GM19351 (cell line): Measurements from ENCODE around the gene ANO6.

ENCODE experiments used
- ATAC-seq: cut with Tn5 transposase; IDR thresholded peaks from one replicate; pipeline ENCODE4 v1.9.1; 2021; ENCODE audit warnings: mild to moderate bottlenecking, moderate library complexity; ENCODE audit not compliant: unreplicated experiment

Gene ANO6

DNA sequence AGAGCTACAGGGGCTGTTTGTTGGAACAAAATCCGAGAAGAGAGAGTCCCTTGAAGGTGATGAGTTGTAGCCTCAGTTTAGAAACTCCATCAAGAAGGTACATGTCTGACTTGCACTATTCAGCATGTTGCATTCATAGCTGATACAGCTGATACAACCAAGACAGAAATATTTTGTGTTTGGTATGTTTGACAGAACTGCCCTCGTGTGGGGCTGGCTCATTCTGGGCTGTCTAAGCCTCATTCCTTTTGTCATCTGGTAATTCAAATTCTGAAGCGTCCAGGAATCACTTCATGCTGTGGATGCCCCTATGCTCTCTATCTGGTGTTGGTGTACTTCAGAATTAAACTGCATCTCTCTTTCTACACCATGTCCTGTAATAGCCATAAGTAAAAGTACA, 126.3 kb downstream of the ANO6 start:
- ATAC-seq: no peak

DNA sequence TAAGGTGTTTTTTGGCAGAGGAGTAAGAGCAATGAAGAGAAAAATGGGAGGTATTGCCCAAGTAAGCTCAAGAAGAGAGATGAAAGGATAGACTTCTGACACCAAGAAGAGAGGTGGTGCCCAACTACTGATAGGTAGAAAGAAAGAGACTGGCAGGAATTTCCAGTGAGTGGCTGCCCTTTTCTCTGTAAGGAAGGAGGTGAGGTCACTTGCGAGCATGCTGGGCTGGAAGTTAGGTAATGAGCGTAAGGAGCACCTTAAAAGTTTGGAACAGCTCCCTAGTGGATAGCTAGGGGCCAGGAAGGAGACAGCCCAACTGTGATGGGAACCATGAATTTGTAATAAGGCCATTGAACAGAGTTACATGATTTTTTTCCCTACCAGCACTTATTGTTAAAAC, 127.0 kb downstream of the ANO6 start:
- no peak for ATAC-seq

DNA sequence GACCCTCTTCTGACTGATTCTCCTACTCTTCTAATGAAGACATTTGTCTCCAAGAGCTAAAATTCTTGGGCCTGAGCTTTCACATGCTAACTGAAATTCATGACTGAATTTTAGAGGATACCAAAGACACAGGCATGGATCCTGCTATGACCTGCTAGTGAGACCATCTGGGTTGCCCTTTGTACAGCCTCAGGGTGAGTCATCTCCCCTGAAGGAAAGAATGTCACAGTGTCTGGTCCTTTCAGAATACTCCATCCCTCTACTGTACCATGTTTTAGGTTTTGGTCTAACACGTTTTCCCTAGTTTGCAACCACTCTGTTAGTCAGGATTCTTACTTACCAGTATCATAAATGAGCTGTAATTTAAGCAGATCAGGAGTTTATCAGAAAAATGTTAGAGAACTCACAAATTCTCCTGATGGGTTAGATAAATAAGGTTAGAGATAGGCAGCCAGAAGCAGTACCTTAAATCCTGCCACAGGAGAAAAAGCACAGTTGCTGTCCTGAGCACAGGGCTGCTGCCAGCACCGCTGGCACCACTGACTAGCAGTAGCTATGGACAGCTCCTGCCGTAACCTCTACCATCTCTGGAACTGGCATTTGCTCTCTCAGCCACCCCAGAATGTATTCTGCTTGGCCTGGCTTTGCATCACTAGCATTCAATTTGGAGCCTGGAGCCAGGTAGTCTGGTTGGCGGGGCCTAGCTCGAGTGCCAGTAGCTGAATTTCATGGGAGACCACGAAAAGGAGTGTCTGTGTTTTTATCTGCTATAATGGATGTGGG, 127.6 kb downstream of the ANO6 start:
- ATAC-seq: no peak

DNA sequence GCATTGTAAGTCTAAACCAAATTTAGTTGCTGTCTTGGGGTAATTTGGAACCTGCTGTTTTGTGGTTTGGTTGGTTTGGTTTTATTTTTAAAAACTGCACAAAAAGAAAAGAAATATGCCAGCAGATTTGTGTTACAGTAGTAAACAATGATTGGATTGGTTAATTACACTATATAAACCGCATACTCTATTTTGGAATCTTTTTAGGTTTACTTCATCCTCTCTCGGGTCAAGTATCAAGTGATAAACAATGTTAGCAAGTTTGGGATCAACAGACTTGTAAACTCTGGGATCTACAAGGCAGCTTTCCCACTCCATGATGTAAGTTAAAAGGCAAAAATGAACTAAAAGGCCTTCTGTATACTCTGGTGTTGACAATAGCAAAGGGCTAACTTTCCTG, 132.4 kb downstream of the ANO6 start:
- ATAC-seq: no peak

DNA sequence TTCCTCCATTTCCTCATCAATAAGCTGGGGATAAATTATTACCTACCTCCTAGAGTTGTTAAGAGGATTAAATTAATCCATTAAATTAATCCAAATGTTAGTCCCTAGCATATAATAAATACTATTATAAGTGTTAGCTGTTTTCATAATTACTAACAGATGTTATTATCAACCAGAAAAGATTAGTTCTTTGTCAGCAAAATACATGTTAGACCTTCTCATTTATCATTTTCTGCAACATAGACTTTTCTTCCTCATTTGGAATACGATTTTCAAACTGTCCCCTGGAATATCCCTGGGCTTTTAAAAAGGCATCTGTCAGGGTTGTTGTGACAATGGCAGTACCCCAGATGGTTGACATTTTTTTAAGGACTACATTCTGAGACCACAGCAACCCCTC, 133.1 kb downstream of the ANO6 start:
- ATAC-seq: no peak

DNA sequence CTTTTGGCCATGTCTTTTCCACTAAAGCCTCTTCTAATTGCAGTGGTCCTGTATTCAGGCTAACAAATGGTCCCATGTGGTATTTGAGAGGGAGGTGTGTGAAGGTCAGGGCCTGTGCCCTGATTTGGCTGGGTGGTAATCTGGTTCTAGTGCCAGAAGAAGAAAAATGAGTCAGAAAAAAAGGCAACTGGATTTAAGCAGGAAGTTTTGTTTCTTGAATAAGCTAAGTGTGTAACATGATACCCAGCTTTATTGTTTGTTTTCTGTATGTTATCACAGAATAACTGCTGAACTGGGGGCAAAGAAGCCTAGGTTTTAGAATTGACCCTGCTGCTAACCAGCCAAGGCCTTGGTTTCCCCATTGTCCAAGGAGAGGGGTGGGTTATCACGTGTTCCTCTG, 134.0 kb downstream of the ANO6 start:
- no peak for ATAC-seq

DNA sequence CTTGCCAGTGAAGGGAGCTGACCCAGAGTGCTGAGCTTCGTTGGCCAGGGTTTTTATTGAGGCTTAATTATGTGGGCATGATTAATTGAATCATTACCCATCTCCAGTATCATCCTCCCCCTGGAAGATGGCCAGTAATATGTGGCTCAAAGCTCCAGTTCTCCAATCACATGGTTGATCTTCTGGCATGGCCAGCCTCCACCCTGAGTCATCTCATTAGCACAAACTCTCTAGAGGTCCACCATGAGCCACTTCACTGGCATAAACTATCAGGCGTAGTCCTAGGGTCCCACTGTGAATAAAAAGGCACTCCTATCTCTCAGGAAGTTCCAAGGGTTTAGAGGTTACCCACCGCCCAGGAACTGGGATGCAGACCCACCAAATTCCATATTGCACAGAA, 135.0 kb downstream of the ANO6 start:
- no peak for ATAC-seq

DNA sequence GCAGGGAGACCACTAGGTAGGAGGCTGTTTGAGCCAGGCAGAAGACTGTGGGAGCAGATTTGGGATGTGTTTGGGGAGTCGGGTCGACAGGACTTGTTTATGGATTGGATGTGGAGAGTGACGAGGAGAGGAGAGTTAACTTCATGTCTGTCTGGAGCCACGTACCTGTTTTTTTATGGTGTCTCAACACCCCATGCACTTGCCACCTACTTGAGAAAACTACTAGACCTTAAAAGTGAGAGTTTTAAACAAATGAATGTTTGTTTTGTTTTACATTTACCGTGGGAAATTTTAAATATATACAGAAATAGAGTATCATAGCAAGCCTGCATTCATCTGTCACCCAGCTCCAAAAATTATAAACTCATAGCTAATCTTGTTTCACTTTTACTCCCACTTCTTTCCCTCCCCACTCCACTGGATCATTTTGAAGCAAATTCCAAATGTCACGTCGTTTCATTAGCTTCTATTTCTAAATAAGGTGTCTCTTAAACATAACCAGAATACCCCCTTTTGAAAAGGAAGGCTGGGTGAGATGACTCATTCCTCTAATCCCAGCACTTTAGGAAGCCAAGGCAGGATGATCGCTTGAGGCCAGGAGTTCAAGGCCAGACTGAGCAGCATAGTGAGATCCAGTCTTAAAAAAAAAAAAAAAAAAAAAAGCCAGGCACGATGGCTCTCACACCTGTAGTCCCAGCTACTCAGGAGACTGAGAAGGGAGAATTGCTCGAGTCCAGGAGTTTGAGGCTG, 136.2 kb downstream of the ANO6 start:
- no peak for ATAC-seq

DNA sequence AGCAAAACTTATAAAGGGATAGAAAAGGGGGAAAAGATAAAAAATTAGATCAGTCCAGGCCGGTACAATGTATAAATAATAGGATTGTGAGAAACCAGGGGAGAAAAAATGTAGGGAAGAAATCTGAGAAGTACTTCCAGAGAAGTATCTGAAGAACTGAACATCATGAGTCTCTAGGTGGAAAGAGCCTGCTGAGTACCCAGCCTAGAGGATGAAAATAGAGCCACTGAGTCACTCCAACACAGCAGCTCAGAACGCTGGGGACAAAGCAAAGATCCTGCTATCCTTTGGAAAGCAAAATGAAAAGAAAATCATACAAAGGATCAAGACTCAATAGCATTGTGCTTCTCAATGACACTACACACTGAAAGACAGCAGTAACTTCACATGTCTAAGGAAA, 138.0 kb downstream of the ANO6 start:
- ATAC-seq: no peak

DNA sequence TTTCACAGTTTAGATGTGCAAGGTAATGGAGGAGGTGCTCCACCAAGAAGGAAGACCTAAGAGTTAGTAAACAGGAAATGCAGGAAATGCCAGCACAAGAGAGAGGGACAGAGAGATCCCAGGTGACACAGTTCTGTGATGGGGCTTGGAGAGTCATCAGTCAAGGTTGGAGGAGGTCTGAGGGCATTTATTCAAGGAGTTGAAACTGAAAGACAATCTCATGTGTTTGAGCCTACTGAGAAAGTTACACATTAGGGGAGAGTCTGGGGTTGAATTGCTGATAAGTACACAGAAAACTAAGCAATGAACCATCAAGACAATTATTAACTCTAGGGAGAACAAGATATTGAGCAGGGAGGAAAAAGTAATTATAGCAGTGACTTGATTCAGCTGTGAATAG, 138.5 kb downstream of the ANO6 start:
- peak; percentile 69 for ATAC-seq

DNA sequence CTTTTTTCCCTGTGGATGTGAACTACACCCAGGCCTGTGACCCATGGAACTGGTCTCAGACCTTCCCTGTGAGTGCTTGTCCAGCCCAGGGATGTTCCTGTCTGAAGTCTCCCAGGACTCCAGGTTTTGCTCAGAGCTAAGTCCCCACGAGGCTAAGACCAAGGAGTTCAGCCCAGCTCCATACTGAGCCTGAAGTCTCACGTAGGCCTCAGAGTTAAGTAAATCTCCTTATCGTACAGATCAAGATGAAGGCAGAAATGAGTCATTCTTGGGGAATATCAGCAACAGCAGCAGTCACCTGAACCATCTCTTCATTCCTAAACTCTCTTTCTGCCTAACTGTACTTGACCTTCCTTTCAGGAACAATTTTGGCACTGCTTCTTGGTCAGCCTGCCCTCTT, 139.8 kb downstream of the ANO6 start:
- ATAC-seq: no peak

DNA sequence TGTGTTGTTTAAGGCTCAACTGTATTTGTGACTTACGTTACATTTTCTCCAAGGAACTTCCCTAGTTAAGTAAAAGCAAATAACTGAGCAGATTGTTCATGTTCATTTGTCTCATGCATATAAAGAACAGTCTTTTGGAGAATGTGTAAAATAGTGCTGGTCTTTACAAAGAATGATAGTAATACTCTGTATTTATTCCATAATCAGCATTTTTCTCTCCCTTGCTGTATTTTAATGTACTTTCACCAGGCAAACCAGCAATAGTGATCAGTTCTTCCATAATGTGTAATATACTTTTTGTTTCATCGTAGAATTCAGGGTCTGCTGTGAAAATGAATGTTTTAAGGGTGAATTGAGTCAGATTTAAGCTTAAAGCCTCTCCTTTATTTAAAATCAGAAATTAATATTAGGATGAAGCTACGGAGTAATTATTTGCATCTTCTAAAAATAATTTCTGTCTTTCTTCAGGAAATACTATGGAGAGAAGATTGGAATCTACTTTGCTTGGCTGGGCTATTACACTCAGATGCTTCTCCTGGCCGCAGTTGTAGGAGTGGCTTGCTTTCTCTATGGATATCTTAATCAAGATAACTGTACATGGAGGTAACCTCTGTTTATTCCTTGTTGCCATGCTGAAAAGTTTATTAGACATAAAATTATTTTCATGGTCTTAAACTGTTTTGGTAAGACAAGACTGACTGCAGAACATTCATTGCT, 141.1 kb downstream of the ANO6 start:
- ATAC-seq: no peak

DNA sequence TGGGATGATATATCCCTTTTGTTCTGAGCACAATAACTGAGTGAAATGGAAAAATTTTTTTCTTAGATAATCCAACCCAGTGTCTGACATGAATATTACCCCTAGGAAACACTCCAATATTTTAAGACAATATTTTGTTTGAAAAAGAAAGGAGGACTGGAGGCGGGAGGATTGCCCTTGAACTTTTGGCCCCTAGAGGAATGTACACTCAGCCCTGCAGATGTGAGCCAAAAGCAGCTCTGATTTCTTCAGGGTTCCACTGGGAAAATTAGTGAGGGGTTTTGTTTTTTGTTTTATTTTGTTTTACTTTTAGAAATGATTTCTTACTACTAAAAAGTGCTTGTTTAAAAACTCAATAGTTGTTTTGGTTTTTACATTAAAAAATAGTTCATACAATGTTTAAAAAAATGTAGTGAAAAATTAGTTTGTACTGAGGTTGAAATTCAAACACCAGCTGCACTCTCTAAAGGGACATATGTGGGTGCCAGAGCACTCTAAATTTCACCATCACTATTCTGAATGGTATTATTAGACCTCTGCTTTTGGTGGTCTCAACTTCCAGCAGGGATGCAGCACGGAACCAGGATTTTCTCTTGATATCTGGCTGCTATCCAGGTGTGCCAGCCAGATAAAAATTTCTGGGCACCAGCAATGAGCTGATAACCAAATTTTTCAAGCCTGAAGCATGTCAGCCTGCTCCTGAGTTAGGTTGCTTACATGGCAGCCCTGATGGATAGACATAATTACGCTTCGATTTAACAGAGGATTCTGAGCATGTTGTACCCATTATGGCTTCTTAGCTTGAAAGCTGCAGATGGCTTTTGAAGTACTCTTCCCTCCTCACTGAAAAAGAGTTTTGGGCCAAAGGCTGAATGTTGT, 141.9 kb downstream of the ANO6 start:
- ATAC-seq: no peak

DNA sequence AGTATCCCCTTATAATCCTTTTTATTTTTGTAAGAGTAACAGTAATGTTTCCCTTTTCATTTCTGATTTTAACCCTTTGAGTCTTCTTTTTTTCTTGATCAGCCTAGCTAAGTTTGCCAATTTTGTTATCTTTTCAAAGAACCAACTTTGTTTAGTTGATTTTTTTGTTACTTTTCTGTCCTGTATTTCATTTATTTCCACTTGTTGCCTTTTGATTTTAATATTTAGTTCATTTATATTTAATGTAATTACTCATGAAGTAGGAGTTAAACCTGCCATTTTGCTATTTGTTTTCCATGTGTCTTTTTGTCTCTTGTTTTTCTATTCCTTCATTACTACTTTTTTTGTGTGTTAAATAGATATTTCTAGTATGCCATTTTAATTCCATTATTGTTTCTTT, 146.4 kb downstream of the ANO6 start:
- ATAC-seq: no peak

DNA sequence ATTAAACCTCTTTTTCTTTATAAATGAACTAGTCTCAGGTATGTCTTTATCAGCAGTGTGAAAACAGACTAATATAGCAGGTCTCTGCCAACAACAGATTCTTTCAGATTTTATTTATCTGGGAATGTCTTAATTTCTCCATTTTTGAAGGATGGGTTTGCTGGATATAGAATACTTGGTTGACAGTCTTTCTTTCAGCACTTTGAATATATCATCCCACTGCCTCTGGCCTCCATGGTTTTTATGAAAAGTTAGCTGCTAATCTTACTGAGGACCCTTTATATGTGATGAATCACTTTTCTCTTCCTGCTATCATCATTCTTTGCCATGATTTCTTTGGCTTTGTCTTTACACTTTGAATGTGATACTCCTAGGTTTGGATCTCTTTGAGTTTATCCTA, 148.0 kb downstream of the ANO6 start:
- ATAC-seq: no peak

DNA sequence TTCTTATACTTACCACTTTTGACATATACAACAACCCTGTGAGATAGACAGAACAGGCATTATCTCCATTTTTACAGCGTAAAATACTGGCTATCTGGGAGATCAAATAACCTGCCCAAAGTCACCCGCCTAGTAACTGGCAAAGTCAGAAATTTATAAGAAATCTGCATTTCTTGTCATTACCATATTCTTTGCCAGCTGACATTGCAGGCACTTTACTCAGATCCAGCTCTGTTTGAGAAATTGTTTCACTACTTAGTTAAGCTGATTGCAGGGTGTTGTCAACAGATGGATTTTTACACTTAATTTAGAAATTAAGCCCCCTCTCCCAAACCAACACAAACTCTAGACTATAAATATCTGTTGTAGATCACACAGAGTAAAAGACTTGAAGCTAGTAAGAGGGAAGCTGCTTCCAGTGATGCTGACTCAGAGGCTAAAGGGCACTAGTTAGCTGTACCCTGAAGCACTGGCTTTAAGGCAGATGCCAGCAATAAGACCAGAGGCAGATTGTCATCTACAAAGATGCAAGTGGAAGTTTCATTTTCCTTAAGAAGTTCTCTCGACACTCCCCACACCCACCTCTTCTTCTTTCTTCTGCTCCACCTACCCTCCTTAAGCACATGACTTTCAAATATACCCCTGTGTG, 153.1 kb downstream of the ANO6 start:
- ATAC-seq: no peak

DNA sequence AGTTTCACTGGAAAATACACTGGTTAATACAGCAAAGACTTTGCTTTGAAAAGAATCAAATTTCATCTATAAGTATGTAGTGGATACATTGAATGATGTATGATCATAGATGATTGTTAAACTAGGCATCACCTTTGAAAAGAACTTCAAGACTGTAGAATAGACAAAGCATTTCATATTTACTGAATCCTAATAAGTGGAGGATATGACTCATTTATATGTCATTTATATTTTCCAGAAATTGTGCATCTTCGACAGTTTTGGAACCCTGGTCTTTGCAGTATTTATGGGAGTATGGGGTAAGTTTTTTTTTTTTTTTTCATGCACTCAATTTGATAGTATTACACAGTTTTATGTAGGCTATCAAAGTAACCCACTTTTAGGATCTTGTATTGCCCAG, 161.9 kb downstream of the ANO6 start:
- ATAC-seq: no peak

DNA sequence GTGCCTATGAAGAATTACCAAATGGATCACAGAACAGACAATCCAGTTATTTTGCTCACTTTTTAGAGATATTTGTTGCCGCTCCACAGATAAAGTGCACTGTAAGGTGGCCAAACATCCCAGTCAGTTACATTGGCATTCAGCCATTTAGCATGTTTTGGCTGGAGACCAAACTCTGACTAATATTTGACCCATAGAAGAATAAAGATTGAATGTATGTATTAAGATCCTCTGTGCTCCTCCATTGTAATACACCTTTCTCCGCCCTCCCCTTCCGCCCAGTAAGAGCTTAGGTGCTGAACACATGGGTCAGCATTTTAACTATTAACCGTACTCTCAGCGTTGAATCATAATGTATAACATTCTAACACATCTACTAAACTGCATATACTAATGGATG, 163.4 kb downstream of the ANO6 start:
- no peak for ATAC-seq

DNA sequence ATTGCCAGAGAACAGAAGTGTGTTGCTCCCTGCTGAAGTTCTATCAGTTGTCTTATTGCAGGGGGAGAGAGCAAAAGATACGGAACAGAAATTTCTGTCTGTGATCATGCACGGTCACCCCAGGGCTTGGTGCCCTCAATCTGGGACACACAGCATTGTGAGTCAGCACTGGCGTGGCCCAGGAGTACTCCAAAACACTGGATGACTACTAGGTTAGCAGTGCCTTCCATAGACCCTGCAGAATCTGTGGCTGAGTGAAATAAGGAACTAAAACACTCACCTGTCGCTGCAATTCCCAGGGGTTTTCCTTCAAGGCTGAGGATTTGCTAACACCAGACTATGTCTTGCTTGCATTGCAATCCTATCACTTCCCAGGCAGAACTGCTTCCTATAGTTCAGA, 165.5 kb downstream of the ANO6 start:
- no peak for ATAC-seq

DNA sequence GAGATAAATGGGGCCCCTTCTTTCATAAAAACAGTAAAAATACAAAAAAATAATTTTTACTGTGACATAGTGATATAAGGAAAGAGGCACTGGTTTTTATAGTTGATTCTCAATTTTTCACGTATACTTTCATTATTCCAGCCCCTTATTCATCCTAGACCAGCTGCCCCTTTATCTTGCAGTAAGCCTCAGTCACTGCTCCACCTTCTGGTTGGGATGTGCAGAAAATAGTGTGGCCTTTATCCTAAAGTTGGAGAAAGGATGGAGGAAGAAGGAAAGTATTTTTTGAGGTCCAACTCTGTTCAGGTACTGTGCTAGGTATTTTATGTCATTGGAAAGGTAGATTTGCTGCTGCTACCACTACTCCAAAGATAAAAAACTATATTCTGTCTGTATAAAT, 172.7 kb downstream of the ANO6 start:
- ATAC-seq: no peak

DNA sequence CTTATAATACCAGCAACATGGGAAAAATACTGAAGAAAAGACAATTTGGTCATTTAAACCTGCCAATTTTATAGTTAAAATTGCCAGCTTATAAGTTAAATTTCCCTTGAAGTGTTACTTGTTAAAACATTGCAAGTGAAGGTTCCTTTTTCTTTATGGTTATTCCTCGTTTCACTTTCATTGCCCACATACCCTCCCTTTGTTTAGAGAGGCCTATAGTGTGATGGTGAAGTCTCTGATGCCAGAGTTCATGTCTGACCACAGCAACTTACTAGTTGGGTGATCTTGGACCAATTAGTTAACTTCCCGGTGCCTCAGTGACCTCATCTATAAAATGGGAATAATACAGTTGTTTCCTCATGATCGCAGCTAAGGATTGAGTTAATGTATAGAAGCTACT, 173.5 kb downstream of the ANO6 start:
- no peak for ATAC-seq
